Endothelial cell of umbilical vein (primary cell): ENCODE data around the gene CDHR4. TPM values are rescaled to one million over a fixed set of nuclear protein-coding genes. Genes with fewer than 3 reads are reported as not detected.

Experiments
- BruUV-seq: library from RNA; stranded (reverse); fragments of 400-500 nt; replicated peaks from 2 replicates; lab custom pipeline; 2021; lab: Mats Ljungman, UMichigan
- CTCF ChIA-PET: fragments of 300-600, 350-600 bp; sonication (Branson Sonifier 250); formaldehyde crosslinking; loops from one replicate; lab custom pipeline; 2021; ENCODE audit warnings: antibody characterized with exemption, inconsistent platforms; lab: Charles Lee
- POLR2A ChIA-PET: fragments of 300-600, 350-600 bp; sonication (Branson Sonifier 250); formaldehyde crosslinking; loops from one replicate; lab custom pipeline; 2021; ENCODE audit warnings: antibody characterized with exemption, inconsistent platforms; lab: Charles Lee
- DNase-seq: peaks from one replicate; pipeline ENCODE4 v3.0.0-alpha.2; 2011; ENCODE audit warnings: low read depth, low spot score
- FAIRE-seq: peaks from 2 replicates; lab custom pipeline; 2011; peaks lifted over from hg19 to GRCh38; lab: Jason Lieb, UNC
- H2AFZ ChIP-seq: 2 replicates; pipeline ENCODE4 v1.6.0; 2012; ENCODE audit warnings: low read depth, low read length, control low read depth, inconsistent platforms
- H3K27ac ChIP-seq: 2 replicates; pipeline ENCODE4 v1.5.1; 2011; ENCODE audit warnings: low read depth, mild to moderate bottlenecking, control low read depth, low read length, moderate library complexity; ENCODE audit not compliant: insufficient read depth
- H3K27me3 ChIP-seq, 2 experiments: 2 replicates each; pipeline versions ENCODE4 v1.6.0 to v1.6.1; 2011; ENCODE audit warnings: low read length in 2 of 2, mixed read lengths in 1 of 2; ENCODE audit not compliant: control insufficient read depth in 2 of 2, insufficient read depth in 2 of 2
- H3K36me3 ChIP-seq, 2 experiments: 2 replicates in 1 of 2; 3 replicates in 1 of 2; pipeline ENCODE4 v1.5.1; 2011; ENCODE audit warnings: low read length in 2 of 2, mild to moderate bottlenecking in 1 of 2, moderate library complexity in 1 of 2; ENCODE audit not compliant: control insufficient read depth in 2 of 2, insufficient read depth in 2 of 2; ENCODE audit errors: extremely low read depth in 1 of 2
- H3K4me1 ChIP-seq: 3 replicates; pipeline ENCODE4 v1.5.1; 2011; ENCODE audit warnings: mild to moderate bottlenecking, low read length; ENCODE audit not compliant: control insufficient read depth, insufficient read depth; ENCODE audit errors: extremely low read depth
- H3K4me2 ChIP-seq: 2 replicates; pipeline ENCODE4 v1.6.1; 2011; ENCODE audit warnings: low read length, control low read depth, mixed read lengths; ENCODE audit not compliant: insufficient read depth
- H3K4me3 ChIP-seq, 3 experiments: fragments of 200-600 bp in 1 of 3; sonication (generic), shearing (Covaris generic) in 1 of 3; replicated peaks in 1 of 3; 2 replicates each; pipeline ENCODE4 v1.5.1; 2011 to 2016; ENCODE audit warnings: control low read depth in 3 of 3, low read length in 3 of 3, mild to moderate bottlenecking in 2 of 3, inconsistent platforms in 1 of 3, low read depth in 1 of 3, moderate library complexity in 1 of 3; ENCODE audit not compliant: insufficient read depth in 1 of 3
- H3K79me2 ChIP-seq: 2 replicates; pipeline ENCODE4 v1.6.0; 2012; ENCODE audit warnings: low read length, inconsistent platforms; ENCODE audit not compliant: control insufficient read depth, insufficient read depth
- H3K9ac ChIP-seq: replicated peaks from 2 replicates; pipeline ENCODE3; 2011; ENCODE audit warnings: low read length, control low read depth; ENCODE audit not compliant: insufficient read depth; ENCODE audit errors: extremely low read depth
- H3K9me1 ChIP-seq: replicated peaks from 3 replicates; pipeline ENCODE4 v1.6.0; 2011; ENCODE audit warnings: mild to moderate bottlenecking, low read length; ENCODE audit not compliant: control insufficient read depth, insufficient read depth; ENCODE audit errors: extremely low read depth
- H3K9me3 ChIP-seq: replicated peaks from 2 replicates; pipeline ENCODE4 v1.5.1; 2012; ENCODE audit warnings: low read length, inconsistent platforms; ENCODE audit not compliant: control insufficient read depth, insufficient read depth
- H4K20me1 ChIP-seq: replicated peaks from 2 replicates; pipeline ENCODE3; 2011; ENCODE audit warnings: mild to moderate bottlenecking, low read length; ENCODE audit not compliant: control insufficient read depth, insufficient read depth; ENCODE audit errors: extremely low read depth
- EZH2 ChIP-seq: IDR thresholded peaks from 2 replicates; pipeline ENCODE4 v1.6.1; 2012; ENCODE audit warnings: borderline replicate concordance, low read depth, mild to moderate bottlenecking, moderate library complexity, low read length, inconsistent platforms; ENCODE audit not compliant: severe bottlenecking
- FOS ChIP-seq: IDR thresholded peaks from 2 replicates; pipeline ENCODE4 v1.6.1; 2011; ENCODE audit warnings: mild to moderate bottlenecking, low read length, moderate library complexity, borderline replicate concordance; ENCODE audit not compliant: insufficient read depth
- GATA2 ChIP-seq: IDR thresholded peaks from 2 replicates; pipeline ENCODE4 v1.7.0; 2011; ENCODE audit warnings: low read depth, mild to moderate bottlenecking, moderate library complexity, mixed read lengths, low read length; ENCODE audit not compliant: insufficient read length, insufficient read depth
- JUN ChIP-seq: IDR thresholded peaks from 2 replicates; pipeline ENCODE4 v1.6.1; 2011; ENCODE audit warnings: borderline replicate concordance, low read depth; ENCODE audit not compliant: insufficient read length, insufficient read depth
- MYC ChIP-seq: IDR thresholded peaks from one replicate; pipeline ENCODE4 v1.6.1; 2011; ENCODE audit warnings: mild to moderate bottlenecking, low read depth, low read length
- POLR2A ChIP-seq: IDR thresholded peaks from 2 replicates; pipeline ENCODE4 v1.6.1; 2012; ENCODE audit warnings: low read depth, mild to moderate bottlenecking, control low read depth, low read length
- POLR2AphosphoS5 ChIP-seq: IDR thresholded peaks from 2 replicates; pipeline ENCODE4 v1.6.1; 2012; ENCODE audit warnings: low read depth, mild to moderate bottlenecking, control low read depth, low read length, moderate library complexity; ENCODE audit not compliant: insufficient read depth
- dilution Hi-C: fragments of 300-500 bp; cut with MboI; formaldehyde crosslinking; loops from one replicate; pipeline ENCODE4 v1.15.0; 2019; ENCODE audit warnings: low sequenced_read_pairs; ENCODE audit not compliant: extremely low pct_ligation_motif_present
- intact Hi-C: fragments of 100-400 bp; cut with micrococcal nuclease; formaldehyde crosslinking; loops from one replicate; pipeline ENCODE4 v1.10.0; 2022
- polyA plus RNA-seq, 4 experiments: library from polyadenylated mRNA; depleted of rRNA in 3 of 4; stranded (reverse) in 3 of 4; unstranded in 1 of 4; fragments of >200 nt; gene quantifications; 2 replicates each; pipeline versions ENCODE4 v1.2.1 to v1.2.3, GENCODE V29; 2011 to 2012; ENCODE audit warnings: missing spikeins in 1 of 4
- total RNA-seq: library from RNA; stranded (reverse); gene quantifications from 2 replicates; pipeline ENCODE4 v1.2.3, GENCODE V29; 2021
- TF ChIP-seq, protein P1 (sequence below), 2 donors: IDR thresholded peaks; 1 replicate in 1 of 2; 2 replicates in 1 of 2; pipeline ENCODE4 v1.5.1; 2011; ENCODE audit warnings: low read length in 2 of 2, mild to moderate bottlenecking in 2 of 2, moderate library complexity in 2 of 2, control low read depth in 1 of 2, inconsistent platforms in 1 of 2, low read depth in 1 of 2; ENCODE audit not compliant: insufficient read depth in 1 of 2; ENCODE audit errors: extremely low read depth in 1 of 2
- TF ChIP-seq, protein P2 (sequence below): IDR thresholded peaks from 2 replicates; pipeline ENCODE4 v1.6.1; 2011; ENCODE audit not compliant: insufficient read depth, insufficient read length

Gene CDHR4
- total and polyA plus RNA-seq, 2 donors (not counting 3 experiments of a cell fraction or from before 2014, with no cell fraction given) = 0.19 TPM; not detected in 1

DNA sequence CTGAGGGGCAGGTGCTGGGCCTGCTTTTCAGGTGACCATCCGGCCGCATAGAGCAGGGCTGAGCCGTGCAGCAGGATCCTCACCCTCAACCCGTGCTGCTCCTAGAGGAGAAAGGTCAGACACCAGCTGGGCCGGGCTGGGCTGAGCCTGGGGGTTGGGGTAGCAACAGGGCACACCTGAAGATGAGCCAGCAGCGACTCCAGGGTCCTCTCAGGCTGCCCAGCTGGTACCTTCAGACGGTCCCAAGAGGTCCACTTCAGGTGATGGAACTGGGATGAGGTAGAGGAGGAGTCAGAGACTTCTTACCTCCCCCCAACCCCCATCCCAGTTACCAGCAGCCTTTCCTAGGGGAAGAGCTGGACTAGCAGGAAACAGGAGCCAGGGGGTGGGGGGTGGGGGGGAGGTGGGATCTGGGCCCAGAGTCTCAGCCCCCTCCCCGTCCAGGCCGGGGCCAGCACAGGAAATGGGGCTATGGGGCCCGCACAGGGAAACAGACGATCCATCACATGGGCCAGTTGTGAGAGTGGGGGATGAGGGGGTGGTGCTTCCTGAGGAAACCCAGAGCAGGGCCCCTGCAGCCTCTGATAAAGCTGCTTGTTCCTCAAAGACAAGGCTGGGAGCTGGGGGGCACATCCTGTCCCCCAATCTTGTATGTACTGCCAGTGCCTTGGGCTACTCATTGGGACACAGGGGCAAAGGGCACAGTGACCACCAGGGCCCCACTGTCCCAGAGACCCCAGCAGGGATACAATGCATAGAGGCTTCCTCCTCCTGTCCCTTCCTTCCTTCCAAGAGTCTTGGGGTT lies 6.4 kb upstream of the CDHR4 start:
- Histone ChIP-seq H3K9me1 (no peaks in the 10 kb centered on the region), H3K4me2 (peak overlapping the region; percentile 28), H3K36me3 (peaks cover 0 to 5% of the 10 kb centered on the region in 2 experiments), H3K9ac (peak overlapping the region; percentile 75), H3K79me2 (no peaks in the 10 kb centered on the region), H3K9me3 (no peaks in the 10 kb centered on the region), H3K4me1 (peaks cover 39% of the 10 kb centered on the region), H3K4me3 (peak overlapping the region in 2 of 3 experiments; percentile 22 to 31), H3K27ac (peak overlapping the region; percentile 86), H4K20me1 (no peaks in the 10 kb centered on the region), H3K27me3 (no peaks in the 10 kb centered on the region), H2AFZ (no peak overlapping the region)
- TSS peak; percentile 73 for BruUV-seq
- intact Hi-C loops = loop anchor here (1.0 to 5.0 kb wide), 2 partner anchors 7 to 361 kb away; partner anchors contain the start of gene UBA7
- TF ChIP-seq POLR2A = peak; percentile 67
- peak; percentile 83 for TF ChIP-seq GATA2
- TF ChIP-seq MYC = peak; percentile 4
- TF ChIP-seq, protein P1, sequence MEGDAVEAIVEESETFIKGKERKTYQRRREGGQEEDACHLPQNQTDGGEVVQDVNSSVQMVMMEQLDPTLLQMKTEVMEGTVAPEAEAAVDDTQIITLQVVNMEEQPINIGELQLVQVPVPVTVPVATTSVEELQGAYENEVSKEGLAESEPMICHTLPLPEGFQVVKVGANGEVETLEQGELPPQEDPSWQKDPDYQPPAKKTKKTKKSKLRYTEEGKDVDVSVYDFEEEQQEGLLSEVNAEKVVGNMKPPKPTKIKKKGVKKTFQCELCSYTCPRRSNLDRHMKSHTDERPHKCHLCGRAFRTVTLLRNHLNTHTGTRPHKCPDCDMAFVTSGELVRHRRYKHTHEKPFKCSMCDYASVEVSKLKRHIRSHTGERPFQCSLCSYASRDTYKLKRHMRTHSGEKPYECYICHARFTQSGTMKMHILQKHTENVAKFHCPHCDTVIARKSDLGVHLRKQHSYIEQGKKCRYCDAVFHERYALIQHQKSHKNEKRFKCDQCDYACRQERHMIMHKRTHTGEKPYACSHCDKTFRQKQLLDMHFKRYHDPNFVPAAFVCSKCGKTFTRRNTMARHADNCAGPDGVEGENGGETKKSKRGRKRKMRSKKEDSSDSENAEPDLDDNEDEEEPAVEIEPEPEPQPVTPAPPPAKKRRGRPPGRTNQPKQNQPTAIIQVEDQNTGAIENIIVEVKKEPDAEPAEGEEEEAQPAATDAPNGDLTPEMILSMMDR (IDR thresholded peaks at IDR 0.05; ENCODE audit: extremely low read depth in 1 of 2, insufficient read depth in 1 of 2, low read depth in 1 of 2, low read length in 2 of 2) = no peak
- TF ChIP-seq, protein P2, sequence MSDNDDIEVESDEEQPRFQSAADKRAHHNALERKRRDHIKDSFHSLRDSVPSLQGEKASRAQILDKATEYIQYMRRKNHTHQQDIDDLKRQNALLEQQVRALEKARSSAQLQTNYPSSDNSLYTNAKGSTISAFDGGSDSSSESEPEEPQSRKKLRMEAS = no peak
- TF ChIP-seq FOS = no peak
- TF ChIP-seq POLR2AphosphoS5 = peak; percentile 85
- no peak for TF ChIP-seq JUN
- no peak for TF ChIP-seq EZH2
- ChIA-PET CTCF (interaction anchor here (0.7 to 12.4 kb wide), 9 partner anchors 7 to 134 kb away, joined by 3 to 545 read pairs (median 9); partner anchors contain the start of genes MON1A, RBM6 and UBA7), POLR2A (interaction anchor here (1.0 to 1.9 kb wide), 4 partner anchors 7 to 33 kb away, joined by 3 to 8 read pairs (median 6); partner anchors contain the start of gene UBA7)
- DNase-seq (peak; percentile 95), FAIRE-seq (peak; percentile 89)
- dilution Hi-C loops = no loop called here
